ENCODE measurements around the gene MAGEA2B.
"Not testable (repeated sequence)": the region's sequence is repeated elsewhere in the genome, so short reads cannot be mapped to it uniquely, and the experiment has no call there.

MAGEA2B gene

GRCh38 chrX:152766562-152766961 lies 52.1 kb downstream of the MAGEA2B start:
- H3K4me2 ChIP-seq; H3K9me3 ChIP-seq (replicated peaks in 1 of 11); H3K36me3 ChIP-seq; H3K27ac ChIP-seq; H3K4me3 ChIP-seq; H3K9ac ChIP-seq; H4K20me1 ChIP-seq; H3K4me1 ChIP-seq: not testable (repeated sequence)
- peaks cover 0 to 10% (median 6%) of the 10 kb centered on the region in 11 experiments; a peak in 12 of 22 replicates for H3K27me3 ChIP-seq
